UCSD-AML1 (cell line): Measurements from ENCODE around the gene SNRPB2.

Experiments
- DNase-seq: peaks from one replicate; lab custom pipeline; 2025; ENCODE audit not compliant: unreplicated experiment; lab: John Stamatoyannopoulos, UW

Gene SNRPB2

DNA sequence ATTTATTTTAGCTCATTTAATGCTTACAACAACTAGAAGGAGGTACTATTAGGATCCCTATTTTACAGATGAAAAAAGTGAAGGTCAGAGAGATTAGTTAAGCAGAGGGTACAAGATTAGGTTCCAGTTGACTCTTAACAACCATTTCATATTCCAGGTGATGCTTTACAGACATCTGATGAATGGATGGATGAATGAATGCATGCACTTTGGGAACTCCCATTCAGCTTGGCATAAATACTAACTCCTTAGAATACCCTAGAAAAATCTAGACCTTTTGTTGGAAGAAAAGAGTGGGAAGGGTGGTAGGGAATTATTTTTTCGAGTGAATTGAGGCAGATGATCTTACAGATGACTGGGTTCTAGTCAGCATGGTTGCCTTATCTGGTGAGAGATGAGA lies 746 bp upstream of the SNRPB2 start:
- DNase-seq: no peak

GRCh38 chr20:16732506-16733152 lies 2.8 kb downstream of the SNRPB2 start:
- no peak for DNase-seq

GRCh38 chr20:16740365-16741072 lies 10.7 kb downstream of the SNRPB2 start:
- no peak for DNase-seq

DNA sequence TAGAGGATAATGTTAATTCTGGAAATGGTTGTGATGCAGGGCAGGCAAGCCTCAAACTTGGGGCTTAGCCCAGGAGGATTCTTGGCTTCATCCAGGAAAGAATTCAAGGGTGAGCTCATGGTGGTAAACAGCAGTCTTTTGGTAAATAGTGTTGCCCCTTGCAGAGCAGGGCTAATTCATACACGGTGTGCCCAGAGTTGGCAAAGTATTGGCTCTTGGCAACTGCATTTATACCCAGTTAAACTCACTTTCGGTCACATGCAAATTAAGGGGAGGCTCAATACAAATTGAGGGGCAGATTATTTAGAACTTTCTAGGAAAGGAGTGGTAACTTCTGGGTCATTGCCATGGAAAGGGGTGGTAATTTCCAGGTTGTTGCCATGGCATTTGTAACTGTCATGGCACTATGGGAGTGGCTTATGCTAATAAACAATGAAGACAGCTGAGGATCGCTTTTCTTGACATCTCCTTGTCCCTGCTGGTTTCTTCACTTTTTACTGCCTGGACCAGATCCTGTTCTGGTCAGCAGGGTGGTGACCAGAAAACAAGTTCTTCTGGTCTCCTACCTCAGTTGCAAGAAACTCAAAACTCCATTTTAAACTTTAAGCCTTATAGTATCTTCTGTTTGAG lies 14.5 kb downstream of the SNRPB2 start:
- DNase-seq: no peak

- no peak for DNase-seq
Measured at GRCh38 chr20:16745204-16745603, 15.4 kb downstream of the SNRPB2 start.

DNA sequence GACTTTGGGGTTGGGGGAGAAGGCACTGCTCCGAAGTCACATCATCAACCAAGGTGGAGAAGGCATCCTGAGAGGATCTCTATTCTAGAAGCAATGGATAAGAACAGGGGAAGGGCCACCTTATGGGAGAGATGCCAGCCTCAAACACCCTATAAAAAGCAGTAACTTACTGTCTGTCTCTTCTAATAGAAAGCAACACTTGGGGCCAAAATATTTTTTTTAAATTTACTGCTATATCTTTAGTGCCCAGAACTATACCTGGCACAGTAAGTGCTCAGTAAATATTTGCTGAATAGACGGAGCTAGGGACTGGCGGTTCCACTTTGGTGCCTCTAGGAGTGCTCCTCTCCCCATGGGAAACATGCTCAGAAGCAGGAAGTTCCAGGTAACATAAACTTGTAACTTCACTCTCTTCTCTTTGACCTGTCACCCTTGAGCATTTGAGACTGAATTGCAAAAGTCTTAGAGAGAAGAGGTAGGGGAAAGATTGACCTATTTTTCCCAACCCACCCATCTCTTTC lies 17.5 kb downstream of the SNRPB2 start:
- DNase-seq: no peak

GRCh38 chr20:16748308-16748900 lies 18.6 kb downstream of the SNRPB2 start, which contains the start of gene OTOR:
Gene OTOR, plus strand, starts transcription at chr20:16748358. Its CDS starts 44 bp downstream, at chr20:16748402.
- no peak for DNase-seq

- DNase-seq: no peak
Measured at GRCh38 chr20:16749573-16749972, 19.7 kb downstream of the SNRPB2 start.

- no peak for DNase-seq
Measured at GRCh38 chr20:16752082-16752481, 22.3 kb downstream of the SNRPB2 start.

DNA sequence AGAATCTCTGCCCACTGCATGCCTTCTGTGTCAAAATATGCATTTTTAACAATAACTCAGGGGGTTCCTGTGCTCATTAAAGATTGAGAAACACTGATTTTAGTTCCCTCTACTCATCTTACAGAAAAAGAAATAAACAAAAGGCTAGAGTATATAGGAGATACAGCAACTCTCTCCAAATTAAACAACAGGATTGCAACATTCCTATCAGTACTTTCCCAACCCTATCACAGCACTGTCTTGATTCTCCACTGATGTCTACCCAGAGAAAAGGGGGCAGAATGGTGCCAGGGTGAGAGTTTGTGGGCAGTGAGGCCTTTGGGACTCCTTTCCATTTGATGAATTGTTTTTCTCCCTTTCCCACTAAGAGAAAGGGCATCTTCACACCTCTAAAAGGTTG lies 23.1 kb downstream of the SNRPB2 start:
- DNase-seq: no peak

- no peak for DNase-seq
Measured at GRCh38 chr20:16758454-16759180, 28.8 kb downstream of the SNRPB2 start.

DNA sequence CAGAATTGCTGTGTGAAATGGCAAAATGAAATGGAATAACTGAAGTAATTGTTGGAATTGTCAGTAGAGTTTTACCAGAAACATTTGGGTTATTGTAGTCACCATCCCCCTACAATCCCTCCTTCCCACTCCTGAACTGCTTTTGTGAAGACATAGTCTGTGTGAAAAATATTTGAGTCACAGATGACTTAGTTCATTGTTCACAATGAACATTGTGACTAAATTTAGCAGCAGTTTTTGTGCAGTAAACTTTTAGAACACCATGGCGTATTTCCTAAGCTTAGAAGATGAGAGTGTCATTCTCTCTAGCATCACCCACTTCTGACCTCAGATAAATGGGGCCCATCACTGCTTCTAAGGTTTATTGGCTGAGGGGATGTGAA lies 29.3 kb downstream of the SNRPB2 start:
- no peak for DNase-seq

GRCh38 chr20:16760431-16761304 lies 30.8 kb downstream of the SNRPB2 start:
- no peak for DNase-seq

- peak; percentile 26 for DNase-seq
Measured at GRCh38 chr20:16761305-16761829, 31.5 kb downstream of the SNRPB2 start.

GRCh38 chr20:16764560-16764959 lies 34.7 kb downstream of the SNRPB2 start:
- DNase-seq: no peak

DNA sequence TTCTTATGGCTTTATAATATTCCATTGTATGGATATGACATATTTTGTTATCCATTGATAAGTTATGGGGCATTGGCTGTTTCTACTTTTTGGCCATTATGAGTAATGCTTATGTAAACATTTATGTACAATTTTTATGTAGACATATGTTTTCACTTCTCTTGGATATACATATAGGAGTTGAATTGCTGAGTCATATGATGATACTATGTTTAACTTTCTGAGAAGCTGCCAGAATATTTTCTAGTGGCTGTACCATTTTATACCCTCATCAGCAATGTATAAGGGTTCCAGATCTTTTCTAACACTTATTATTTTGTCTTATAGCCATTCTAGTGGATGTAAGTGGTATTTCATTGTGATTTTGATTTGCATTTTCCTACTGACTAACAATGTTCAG lies 41.4 kb downstream of the SNRPB2 start:
- DNase-seq: no peak

DNA sequence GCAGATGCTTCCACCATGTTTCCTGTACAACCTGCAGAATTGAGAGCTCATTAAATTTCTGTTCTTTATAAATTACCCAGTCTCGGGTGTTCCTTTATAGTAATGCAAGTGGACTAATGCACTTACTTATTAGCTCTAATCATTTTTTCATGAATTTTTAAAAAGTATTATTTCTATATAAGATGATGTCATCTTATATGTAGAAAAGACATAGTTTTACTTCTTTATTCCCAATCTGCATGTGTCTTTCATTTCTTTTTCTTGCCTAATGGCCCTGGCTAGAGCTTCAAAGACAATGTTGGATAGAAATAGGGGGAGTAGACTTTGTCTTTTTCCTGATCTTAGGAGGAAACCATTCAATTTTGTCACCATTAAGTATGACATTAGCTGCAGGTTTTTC lies 46.1 kb downstream of the SNRPB2 start:
- no peak for DNase-seq

- DNase-seq: no peak
Measured at GRCh38 chr20:16777126-16777525, 47.3 kb downstream of the SNRPB2 start.

GRCh38 chr20:16778159-16778558 lies 48.3 kb downstream of the SNRPB2 start:
- no peak for DNase-seq

DNA sequence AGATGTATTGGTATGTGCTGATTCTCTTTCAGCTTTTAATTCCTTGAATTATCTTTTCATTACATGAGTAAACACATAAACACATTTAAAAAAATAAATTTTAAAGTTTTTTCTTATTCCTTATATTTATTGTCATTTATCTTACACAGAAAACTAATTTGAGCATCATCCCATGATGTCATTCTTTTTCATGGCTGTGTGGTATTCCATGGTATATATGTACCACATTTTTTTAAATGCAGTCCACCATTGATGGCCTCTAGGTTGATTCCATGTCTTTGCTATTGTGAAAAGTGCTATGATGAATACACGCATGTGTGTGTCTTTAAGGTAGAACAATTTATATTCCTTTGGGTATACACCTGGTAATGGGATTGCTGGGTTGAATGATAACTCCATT lies 51.7 kb downstream of the SNRPB2 start:
- no peak for DNase-seq
